Stimulated activated CD4-positive, alpha-beta T cell treated with anti-CD3 and anti-CD28 coated beads, Interleukin-15, amount 100 ng/mL, for 48 hours (primary cell): Measurements from ENCODE around the gene PTPRF.

Experiments used
- DNase-seq, 2 donors: peaks; one replicate each; pipeline ENCODE4 v3.0.0-alpha.2; 2020; ENCODE audit warnings: low read depth in 2 of 2

Gene PTPRF

DNA sequence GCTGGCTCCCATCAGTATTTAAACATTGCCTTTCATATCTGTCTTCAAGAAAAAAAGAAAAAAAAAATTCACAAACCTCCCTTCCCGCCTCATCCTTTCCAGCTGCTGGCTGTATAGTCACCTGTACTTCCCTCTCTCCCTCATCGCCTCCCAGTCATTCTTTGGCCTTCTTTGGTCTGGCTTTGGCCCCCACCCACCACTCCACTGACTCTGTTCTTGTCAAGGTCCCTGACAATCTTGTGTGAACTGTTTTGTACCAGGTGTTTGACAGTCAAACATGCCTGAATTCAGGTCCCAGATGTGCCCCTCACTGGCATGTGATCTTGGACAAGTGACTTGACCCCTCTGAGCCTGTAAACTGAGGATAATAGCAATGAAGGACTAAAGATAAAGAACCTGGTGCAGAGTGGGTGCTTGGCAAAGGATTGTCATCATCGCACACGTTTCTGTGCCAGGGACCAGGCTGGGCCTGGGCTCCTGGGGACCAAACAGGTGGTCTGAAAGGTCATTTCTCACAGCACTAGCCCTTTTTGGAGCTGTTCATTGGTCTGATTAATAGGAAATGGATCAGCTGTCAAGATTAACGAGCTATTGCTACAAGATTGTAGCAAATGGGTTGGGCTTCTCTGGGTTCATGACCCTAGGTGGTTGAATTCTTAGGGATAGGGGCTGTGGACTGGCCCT lies 21.5 kb downstream of the PTPRF start:
- DNase-seq = no peak

DNA sequence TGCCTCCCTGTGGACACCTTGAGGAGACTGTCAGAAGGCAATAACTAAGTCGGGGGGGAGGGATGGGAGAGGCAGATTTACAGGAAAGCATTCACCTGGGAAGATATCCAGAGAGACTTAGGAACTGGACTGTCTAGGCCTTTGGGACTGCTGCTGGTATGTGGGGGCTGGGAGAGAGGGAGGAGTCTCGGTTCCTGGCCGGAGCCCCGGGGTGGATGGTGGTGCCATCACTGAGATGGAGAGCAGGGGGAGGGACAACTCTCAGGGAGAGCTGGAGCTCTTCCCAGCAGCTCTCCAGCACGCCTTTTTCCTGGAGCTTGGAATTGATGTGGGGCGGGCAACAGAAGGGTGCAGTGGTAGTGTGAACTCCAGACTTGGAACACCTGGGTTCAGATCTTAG lies 22.1 kb downstream of the PTPRF start:
- no peak for DNase-seq

DNA sequence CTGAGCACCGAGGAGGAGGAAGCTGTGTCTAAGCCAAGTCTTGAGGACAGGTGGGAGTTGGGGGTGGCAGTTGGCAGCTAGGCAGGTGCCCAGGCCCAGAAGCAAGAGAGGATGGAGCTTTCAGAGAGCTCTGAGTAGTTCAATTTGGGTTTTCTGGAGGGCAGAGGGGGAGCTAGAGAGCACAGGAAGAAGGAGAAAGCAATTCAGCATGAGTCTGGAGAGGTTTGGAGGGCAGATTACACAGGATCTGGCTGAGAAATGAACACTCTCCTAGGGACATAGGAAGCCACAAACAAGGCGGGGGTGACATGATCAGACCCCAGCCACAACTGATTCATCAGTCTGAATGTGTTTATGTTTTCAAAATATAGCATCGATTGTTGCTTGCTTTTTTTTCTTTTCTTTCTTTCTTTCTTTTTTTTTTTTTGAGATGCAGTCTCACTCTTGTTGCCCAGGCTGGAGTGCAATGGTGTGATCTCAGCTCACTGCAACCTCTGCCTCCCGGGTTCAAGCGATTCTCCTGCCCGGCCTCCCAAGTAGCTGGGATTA lies 23.8 kb downstream of the PTPRF start:
- DNase-seq = peak in 1 of 2 donors; percentile 18

DNA sequence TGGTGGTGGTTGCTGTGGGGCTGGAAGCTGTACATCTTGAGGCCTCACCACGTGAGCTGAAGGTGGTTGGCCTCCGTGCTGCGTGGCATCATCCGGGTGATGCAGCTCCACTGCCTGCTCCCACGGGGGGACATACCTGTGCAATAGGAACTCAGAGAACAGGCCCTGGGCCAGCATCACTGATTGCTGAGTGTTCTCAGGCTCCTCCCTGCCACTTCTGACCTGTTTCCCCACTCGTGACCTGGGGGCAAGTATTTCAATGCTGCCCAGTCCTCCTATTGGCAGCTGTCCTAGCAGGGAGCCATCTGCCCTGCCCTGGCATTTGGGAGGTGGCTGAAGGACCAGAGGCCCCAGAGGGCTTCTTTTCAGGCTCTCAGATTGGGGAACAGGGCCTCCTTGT lies 26.1 kb downstream of the PTPRF start:
- DNase-seq = no peak

DNA sequence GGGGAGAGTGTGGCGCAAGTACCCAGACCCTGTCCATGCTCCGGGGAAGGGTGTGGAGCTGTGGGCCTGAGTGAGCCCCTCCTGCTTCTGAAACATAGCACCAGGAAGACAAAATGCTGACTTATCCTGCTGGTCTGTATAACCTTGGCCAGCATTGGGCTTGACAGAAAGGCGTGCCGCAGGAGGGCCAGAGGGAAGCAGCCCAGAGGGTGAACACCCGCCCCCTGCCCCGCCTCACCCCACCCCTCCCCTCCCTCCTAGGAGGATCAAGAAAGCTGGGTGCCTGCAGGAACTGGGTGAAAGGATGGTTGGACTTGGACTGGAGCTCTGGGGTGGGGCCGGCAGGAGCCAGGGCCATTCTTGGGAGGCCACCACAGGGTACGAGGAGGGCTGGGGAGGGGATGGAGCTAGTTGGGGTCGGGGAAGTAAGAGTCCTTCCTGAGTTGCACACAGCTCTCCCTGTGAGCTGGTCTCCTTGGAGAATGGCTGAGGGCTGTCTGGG lies 27.1 kb downstream of the PTPRF start:
- DNase-seq = no peak

DNA sequence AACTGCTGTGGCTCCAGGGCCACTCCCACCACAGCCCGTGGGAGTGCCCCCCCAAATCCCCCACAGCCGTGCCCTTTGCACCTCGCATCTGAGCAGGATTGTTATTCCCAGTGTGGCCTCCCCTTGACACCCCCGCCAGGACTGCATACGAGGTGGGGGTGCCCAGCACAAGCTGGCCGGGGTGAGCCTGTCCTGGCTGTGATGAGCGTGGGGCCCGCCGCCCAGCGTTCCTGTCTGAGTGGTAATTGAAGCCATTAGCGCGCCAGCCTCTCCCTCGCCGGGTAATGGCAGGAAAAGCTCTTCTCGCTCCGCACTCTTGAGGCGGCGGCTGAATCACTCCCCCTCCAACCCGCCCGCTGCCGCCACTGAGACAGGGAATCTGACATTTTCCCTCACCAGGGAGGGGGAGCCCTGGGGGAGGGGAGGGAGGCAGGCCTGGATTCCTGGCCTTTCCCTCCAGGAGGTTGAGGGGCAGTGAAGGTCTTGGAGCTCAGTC lies 27.7 kb downstream of the PTPRF start:
- DNase-seq = no peak

DNA sequence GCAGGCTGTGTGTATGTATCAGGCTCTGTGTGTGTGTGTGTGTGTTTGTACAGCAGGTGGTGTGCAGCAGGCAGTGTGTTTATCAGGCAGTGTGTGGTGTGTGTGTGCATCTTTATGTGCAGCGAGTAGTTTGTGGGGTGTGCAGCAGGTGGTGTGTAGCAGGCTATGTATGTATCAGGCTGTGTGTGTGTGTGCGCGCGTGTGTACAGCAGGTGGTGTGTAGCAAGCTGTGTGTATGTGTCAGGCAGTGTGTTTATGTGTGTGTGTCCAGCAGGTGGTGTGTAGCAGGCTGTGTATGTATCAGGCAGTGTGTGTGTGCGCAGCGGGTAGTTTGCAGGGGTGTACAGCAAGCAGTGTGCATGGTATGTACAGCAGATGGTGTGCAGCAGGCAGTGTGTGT lies 29.0 kb downstream of the PTPRF start:
- no peak for DNase-seq

DNA sequence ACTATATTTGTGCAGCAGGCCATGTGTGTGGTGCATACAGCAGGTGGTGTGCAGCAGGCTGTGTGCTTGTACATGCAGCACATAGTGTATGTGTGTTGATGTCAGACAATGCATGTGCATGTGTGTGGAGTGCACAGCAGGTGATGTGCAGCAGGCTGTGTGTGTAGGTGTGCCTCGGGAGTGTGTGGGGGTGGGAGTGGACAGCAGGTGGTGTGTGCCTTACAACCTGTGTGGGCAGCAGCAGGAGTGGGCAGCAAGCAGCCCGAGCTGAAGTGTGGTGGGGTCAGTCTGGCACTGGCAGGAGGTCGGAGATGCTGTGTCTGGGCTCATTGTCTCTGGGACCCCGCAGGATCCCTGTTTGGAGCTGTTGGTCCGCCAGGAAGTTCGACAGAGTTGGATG lies 29.6 kb downstream of the PTPRF start:
- DNase-seq = no peak

DNA sequence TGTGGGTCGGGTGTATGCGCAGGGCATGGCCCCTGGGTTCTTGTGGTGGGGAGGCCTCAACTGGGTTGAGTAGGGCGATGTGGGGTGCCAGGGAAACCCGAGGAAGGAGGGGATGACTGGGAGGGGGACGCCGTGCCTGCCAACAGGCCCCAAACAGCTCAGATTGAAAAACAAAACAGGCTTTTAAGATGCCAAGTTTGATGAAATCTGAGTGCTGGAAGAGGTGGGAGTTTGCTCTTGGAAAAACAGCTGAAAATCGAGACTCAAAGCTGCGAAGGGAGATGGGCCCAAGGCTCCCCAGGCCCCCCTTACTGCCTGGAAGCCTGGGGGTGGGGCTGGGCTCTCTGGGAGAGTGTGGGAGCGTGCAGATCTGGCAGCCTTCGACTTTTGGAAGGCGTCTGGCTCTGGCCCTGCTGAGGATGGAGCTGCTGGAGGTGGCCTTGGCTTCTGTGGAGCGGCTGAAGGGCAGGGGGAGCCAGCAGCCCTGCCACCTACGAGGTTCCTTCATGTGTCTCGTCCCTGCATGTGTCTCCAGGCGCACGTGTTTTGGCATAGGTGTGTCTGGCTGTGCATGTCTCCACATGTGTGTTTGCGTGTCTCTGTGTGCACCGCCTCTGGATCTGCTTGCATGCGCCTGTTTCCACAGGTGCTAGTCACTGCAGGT lies 33.3 kb downstream of the PTPRF start:
- DNase-seq = no peak

DNA sequence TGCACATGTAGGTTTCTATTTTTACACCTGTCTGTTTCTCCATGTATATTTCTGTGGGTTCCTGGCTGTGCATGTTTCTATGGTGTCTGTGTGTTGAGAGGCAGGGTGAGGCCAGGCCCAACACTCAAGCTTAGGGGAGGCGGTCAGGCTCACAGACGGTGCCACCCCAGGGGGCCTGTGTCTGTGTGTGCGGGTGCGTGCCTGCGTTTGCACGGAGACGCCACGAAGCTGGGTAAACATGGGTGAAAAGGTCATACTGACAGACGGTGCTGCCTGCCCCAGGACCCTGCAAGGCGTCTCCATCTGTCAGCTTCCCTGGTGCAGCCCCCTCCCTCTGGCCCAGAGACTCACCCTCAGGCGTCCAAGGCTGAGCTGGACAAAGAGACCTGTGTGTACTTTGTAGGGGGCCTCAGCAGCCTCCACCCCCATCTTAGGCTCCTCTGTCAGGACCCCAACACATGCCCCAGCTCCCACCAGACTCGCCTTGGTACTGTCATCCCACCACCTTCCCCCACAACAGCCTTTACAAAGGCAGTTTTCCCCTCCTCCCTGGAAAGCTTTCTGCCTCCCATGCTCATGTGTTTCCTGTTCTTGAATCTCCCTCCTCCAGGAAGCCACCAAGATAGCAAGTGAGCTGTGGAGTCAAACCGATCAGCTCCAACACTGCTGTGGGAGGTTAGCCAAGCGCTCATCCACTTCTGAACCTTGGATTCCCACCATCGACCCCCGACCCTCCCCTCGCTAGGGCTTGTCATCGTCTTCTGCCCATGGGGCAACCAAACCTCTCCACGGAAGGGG lies 34.1 kb downstream of the PTPRF start:
- no peak for DNase-seq

DNA sequence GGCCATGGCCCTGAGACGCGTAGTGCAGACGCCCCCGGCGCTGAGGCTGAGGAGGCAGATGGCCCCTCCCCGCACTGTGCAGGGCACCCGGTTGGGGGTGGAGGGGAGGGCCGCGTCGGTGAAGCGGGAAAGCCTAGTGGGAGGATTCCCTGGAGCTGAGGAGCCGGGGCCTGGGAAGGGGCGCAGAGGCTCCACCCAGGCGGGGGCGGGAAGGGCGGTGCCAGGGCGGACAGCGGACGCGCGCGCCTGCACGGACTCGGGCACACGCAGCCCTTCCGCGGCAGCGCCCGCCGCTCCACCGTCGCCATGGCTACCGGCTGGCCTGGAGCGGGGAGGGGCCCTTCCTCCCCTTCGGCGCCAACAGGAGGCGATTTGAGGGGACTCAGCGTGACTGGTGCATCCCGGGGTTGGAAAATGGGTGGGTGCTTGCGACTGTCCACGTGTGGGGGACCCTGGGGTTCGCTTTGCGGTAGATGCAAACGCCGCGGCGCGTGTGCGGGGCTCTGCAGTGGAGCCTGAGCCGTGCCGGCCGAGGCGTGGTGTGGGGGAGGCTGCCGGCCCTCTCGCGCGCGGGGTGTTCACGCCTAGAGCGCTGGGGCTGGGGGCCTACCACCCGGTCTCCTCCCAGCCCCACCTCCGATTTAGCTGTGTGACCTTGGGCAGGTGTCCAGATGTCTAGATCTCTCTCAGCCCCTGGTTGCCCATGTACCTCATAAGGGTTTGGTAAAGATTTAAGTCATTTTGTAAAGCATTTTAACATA lies 35.1 kb downstream of the PTPRF start:
- DNase-seq = peak; percentile 5 to 49

DNA sequence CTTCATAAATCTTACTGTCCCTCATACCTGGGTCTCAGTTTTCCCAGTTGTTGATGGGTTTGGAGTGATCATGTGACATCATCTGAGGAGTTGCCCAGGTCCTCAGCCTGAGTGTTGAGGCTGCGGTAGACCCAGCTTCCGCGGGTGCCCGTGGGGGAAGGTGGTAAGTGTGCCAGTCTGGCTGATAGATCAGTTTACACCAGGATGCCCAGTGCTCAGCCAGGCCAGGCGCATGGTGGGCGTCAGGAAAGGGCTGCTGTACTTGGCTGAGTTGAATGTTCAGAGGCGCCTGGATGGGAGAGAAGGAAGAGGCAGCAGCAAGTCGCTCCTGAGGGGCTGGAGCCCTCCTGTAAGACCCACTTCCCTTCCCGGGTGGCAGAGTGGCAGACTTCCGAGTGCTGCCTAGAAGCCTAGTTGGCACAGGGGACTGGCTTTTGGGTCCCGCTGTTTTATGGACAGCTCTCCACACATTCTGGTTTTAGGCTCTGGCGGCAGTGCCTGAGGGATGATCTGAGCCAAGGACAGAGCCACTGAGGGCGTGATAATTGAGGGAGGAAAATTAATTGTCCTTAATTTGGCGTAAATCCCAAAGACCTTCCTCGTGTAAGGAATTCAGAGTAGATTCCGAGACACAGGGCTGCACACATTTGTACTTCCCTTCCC lies 35.8 kb downstream of the PTPRF start:
- DNase-seq = no peak

DNA sequence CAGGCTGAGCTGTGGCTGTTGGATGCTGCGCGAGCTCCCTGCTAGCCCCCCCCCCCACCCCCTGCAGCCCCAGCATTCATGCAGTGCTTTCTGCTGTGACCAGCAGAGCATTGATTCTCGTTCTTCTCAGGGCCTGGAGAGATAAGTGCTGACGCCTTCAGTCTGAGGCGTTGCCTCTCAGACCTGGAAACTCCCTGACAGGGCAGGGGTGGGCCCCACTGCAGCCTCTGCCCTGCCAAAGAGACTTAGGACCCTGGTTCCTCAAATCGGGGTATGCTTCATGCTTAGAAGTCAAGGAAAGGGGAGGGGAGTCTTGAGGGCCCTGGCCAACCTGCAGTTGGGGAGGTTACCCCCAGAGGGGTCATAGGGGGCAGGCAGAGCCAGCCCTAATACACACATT lies 38.5 kb downstream of the PTPRF start:
- DNase-seq = no peak

DNA sequence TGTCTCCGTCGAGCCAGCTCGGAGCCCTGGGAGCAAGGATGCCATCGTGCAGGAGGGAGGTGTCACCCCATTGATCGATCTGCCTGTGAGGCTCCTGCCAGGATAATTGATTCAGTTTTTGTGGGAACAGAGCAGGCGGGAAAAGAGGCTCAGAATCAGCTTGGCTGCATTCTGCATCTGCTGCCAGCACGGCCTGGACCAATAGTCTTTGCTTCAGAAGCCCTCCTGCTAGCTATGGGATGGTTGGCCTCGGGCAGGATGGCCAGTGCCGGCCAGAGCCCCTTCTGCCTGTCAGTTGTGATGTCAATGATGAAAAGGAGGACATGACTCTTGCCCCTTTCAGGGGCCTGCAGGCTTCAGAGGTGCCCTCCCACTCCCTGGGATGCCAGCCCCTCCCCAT lies 39.6 kb downstream of the PTPRF start:
- no peak for DNase-seq

DNA sequence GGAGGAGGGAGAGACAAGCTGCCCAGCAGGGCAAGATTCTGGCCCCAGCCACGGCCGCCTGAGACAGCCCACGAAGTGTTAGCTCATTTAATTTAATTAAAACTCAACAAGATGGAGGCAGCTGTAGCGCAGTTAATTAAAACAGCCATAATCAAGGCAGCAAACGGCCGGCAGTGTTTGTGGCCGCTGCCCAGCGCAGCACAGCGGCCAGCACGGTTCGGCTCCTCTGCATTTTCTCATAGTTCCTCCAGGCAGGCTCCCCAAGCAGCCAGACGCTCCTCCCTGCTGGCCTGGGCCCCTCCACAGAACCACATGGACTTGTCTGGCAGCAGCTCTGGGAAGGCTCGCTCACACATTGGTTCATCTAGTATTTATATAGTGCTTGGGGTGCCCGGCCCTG lies 40.0 kb downstream of the PTPRF start:
- no peak for DNase-seq

DNA sequence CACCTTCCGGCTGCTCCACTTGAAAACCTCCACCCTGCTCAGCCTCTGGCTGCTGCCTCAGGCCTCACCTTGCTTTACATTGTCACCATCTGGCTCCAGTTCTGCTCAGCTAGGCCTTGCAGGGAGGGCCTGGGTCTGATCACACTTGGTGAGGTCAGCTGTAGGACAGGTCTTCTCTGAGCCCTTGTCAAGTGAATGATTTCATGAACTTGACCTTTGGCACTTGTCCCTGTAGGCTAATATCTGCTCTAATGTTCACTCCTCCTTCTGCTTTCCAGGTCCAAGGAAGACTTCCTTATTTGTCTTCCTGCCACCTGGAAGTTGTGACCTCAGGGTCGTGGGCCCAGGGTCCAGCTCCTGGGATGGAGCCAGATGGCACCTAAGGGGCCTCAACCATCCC lies 41.4 kb downstream of the PTPRF start:
- DNase-seq = no peak

DNA sequence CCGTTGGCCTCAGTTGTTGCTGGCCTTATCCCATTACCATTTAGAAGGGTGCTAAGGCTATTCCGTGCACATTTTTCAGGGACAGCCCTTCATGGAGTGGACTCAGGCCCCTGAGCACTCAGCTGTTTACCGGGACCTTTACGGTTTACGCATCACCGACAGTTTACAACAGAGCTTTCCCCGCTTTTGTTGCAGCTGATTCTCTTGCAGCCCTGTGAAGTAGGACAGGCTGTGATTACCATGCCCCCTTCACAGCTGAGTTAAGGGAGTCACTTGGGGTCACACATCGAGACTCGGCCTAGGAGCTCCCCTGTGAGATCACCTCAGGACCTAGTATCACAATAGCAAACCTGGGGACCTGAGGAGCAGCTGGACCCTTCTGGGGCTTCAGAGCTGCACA lies 41.9 kb downstream of the PTPRF start:
- DNase-seq = no peak

DNA sequence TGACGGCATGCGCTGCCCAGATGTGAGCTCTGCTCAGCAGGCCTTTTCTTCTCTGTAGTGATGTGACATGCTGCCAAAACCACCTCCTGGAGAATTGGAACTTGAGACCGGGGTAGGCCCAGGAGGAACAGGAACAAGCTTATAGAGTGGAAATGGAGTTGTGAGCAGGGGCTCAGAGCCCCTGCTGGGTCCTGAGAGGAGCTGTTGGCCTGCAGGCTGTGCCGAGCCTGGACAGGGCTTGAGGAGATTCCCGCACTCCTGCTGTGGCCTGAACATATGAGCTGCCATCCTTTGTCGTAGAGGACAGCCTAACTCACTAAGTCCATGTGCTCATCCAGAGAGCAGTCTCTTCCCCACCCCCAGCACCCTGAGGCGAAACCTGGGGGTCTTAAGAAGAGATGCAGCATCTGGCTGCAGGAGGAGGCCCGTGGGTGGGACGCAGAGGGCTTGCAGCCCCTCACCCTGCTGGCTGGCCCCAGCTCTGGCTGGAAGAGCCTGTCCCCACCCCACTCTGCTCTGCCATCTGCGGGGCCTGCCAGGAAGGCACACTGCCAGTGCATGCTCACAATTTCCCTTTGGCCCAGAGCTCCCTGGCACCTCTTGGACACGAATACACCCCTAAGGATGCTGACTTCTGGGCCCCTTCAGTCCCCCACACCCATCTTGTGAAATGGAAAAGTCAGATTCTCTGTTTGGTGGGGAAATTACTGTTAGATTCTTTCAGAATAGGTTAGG lies 42.5 kb downstream of the PTPRF start:
- no peak for DNase-seq

DNA sequence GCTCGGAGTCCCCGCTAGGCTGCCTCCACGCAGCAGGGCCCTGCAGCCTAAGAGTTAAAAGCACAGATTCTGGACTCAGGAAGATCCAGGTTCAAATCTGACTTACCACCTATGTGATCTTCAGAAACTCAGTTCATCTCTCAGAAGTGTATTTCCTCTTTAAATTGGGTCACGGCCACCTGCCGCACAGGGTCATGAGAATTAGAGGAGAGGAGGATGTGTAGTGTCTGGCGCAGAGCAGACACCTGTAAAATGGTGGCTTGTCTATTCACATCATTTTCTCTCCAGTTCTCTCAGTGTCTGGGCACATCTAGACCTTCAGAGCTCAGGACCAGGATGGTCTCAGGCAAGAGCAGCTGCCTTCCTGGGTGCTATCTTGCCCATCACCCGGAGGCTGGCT lies 45.8 kb downstream of the PTPRF start:
- DNase-seq = no peak
